HG03558 (cell line): ENCODE results near the gene JAG2.

Source experiments
- ATAC-seq: cut with Tn5 transposase; IDR thresholded peaks from one replicate; pipeline ENCODE4 v1.9.1; 2021; ENCODE audit warnings: moderate number of reproducible peaks; ENCODE audit not compliant: unreplicated experiment; ENCODE audit errors: extremely low read depth

The JAG2 gene

GRCh38 chr14:105167303-105168092, 1.1 kb downstream of the JAG2 start:
- ATAC-seq, result no peak

GRCh38 chr14:105166571-105167302, 1.8 kb downstream of the JAG2 start:
- ATAC-seq, result no peak

DNA sequence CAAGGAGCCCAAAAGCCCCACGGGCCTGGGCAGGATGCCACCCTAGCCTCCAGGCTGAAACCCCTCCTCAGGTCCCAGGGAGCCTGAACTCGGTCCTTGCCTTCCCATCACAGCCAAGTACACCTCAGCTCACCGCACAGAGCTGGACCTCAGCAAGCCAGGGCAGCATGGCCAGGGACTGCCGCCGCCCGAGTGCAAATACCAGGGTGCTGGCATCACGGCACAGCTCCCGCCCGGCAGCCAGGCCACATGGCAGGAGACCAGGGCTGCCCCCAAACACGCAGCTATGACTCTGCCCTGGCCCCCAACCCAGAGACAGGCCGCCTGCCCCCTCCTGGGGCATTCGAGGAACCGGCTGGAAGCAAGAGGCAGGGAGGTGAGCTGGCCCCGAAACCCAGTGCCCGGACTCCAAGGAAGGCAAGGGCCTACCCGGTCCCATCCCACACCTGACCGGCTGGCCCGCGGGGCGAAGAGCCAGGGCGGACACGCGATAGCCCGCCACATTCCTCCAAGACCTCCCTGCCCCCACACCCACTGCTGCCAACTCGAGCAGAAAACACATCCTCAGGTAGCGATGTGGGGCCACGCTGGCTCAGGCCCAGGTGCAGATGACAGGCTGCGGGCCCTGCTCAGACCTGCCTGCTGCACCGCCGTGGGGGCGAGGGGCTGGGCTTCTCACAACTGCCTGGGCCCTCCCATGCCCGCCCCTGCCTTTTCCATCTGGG, 2.7 kb downstream of the JAG2 start:
- no peak for ATAC-seq

DNA sequence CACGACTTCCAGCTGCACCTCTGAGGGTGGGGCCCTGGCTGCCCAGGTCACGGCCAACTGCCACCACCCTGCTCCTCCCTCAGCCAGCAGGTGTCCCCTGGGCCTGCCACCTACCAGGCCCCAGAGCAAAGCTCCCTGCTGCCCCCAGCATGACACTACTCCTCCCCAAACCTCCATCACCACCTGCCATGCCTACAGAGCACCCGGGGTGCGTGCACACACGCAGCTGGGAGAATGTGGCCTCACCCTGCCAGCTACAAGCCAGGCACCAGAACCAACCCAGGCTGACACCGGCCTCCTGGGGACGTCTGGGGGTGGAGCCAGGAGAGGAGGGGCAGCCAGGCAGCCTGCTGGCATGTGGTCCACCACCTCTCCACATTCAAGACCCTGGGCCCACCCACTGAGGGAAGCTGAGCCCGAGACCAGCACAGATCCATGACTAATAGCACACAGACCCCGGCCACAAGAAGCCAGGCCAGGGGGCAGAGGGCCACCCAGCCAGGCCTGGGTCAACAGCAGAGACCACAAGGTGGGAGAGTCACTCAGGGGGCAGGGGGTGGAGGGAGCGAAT, 3.4 kb downstream of the JAG2 start:
- ATAC-seq, result no peak

DNA sequence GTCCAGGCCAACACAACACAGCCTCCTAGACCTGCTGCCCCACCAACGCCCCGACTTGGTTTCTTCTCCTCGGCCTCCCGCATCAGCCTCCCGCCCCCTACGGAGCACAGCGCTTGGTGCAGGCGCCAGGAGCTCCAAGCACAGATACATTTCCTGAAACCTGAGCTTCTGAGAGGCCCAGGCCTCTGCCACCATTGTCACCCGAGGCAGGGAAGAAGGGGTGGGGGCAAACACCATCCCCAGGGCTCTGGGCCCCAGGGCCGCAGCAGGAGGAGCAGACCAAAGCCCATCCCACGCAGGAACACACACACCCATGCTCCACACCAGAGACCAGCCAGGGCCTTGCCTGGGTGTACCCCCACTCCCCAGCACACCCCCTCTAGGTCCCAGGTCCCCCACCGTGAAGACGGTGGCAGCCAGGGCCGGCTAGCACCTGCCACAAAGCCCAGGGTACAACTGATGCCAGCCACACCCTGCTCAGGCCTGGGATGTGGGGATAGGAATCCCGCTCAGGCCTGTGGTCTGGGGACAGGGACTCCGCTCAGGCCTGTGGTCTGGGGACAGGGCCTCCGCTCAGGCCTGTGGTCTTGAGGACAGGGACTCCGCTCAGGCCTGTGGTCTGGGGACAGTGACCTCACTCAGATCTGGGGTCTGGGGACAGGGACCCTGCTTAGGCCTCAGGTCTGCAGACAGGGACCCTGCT, 5.4 kb downstream of the JAG2 start:
- ATAC-seq, result no peak

DNA sequence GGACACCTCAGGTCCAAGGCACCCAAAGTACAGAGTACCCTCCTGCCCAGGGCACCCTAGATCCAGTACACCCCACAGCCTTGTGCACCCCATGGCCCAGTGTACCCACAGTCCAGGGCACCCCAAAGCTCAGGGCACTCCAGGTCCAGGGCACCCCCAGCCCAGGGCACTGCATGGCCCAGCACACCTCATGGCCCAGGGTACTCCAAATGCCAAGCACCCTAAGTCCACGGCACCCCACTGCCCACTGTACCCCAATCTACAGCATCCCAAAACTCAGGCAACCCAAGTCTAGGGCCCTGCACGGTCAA, 6.0 kb downstream of the JAG2 start:
- no peak for ATAC-seq

GRCh38 chr14:105161964-105162668, 6.5 kb downstream of the JAG2 start:
- ATAC-seq, result no peak

GRCh38 chr14:105161309-105161708, 7.3 kb downstream of the JAG2 start:
- ATAC-seq, result no peak

DNA sequence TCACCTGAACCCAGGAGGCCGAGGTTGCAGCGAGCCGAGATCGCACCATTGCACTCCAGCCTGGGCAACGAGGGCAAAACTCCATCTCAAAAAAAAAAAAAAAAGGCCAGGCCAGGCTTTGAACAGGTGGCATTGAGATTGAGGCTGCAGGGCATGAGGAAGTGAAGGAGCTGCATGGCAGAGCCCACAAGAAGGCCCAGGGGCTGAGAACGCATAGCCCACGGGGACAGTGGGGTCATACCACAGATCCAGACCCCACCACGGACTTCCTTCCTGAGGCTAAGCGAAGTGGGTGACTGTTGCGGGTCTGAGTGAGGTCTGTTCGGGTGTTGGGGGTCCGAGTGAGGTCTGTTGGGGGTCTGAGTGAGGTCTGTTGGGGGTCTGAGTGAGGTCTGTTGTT, 7.8 kb downstream of the JAG2 start:
- no peak for ATAC-seq

- no peak for ATAC-seq
These were observed 9.2 kb downstream of the JAG2 start for GRCh38 chr14:105159344-105159743.

GRCh38 chr14:105158794-105159193, 9.8 kb downstream of the JAG2 start:
- no peak for ATAC-seq

GRCh38 chr14:105157872-105158271, 10.7 kb downstream of the JAG2 start:
- ATAC-seq, result no peak

DNA sequence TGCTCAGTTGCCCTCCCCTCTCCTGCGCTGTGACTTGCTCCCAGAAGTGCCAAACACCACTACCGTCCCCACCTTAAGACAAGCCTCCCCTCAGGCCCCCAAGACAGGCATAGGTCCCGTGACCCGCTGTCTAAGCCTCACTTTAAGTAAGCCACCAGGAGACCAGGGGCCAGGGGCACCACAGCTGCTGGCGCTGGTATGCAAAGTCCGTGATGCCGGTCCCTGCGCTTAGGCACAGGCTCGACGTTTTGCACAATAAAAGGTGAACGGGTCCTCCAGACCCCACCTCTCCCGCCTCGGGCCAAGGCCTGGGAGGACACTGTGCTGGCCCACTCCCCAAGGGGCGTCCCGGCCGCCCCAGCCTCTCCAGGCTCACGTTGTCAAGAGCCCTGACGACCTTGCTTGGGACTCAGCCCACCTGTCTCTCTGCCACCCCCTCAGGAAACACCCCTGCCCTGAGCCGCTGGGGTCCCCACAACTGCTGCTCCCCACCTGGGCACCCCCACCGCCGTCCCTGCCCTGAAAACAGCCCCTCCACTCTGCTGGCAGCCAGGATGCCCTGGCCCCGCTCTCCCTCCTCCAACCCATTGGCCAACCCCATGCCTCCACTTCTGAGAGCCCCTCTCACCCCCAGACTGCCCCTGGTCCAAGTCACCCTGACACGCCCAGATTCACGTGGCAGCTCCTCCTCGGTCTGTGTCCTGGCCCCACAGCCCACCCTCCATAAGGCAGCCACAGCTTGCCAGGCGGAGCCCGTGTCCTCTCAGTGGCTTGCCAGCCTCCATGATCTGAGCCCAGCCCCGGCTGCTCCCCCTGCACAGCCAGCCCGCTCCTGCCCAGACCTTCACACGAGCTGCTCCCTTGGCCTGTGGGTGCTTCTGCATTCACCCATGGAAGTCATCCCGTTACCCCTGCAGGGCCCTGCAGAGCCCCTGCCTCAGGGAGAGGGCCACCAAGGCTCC, 11.9 kb downstream of the JAG2 start:
- no peak for ATAC-seq

DNA sequence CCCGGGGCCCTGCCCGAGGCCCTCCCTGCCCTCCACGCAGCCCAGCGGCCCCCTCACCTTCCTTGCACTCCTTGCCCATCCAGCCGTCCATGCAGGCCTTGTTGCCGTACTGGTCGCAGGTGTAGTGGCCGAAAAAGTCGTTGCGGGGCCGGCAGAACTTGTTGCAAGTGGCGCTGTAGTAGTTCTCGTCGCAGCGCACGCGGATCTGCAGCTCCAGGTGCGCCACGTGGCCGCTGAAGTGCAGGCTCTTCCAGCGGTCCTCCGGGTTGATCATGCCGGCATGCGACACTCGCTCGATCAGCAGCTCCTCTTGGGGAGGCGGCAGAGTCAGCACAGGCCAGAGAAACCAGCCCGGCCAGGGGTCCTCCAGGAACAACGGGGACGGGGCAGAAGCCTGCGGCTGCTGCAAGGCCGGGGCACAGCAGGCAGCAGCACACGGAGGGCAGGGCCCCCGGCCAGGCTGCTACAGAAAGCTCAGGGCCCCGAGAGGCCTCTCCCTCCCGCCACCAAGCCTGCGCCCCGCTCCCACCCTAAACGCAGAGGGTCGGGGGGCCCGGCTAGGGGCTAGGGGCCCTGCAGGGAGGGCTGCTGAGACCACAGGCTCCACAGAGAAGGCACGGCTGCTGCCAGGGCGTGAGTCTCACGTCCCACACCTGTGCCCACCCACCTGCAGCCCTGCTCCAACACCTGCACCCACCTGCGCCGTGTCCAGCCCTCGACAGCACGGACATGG, 12.7 kb downstream of the JAG2 start:
- no peak for ATAC-seq

DNA sequence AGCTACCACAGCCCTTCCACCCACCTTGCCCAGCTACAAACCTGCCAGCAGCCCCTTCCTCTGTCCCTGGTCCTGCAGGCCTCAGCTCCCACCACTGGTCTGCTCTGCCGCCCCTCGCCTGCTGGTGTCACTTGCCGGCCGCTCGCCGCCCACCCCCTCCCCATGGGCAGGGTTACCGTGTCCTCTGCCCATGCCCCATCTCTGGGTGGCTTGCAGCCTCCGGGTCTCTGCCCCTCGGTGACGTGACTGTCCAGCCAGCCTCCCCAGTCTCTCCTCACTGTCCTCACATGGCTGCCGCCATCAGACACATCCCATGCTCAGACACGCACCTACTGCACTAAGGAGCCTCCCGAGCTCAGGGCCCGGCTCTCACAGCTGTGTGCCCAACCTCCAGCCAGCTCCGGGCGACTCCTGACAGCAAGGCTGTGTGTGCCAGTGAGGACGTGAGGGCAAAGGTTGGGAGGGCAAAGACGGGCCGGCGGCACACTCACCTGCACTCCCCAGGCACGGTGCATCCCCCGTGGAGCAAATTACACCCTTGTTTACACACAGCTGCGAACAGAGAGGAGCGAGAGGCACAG, 13.4 kb downstream of the JAG2 start:
- no peak for ATAC-seq

DNA sequence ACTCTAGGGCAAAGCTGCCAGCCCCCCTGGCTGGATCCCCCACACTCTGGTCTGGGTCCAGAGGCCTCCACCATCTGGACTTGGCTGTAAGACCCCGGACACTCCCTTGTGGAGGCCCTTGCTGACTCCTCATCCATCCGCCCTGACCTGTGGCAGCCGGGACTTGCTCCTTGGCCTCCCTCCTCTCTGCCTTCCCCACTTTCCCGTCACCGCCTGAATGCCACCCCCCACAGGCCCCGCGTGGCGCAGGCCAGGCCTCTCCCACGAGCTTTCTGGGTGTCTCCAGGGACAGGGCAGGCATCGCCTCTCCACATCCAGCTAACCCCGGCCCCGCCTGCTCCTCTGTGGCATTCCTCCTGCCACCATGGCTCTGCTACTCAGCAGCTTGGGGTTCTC, 14.1 kb downstream of the JAG2 start:
- ATAC-seq, result no peak

- no peak for ATAC-seq
These were observed 14.7 kb downstream of the JAG2 start for GRCh38 chr14:105153739-105154475.
